Brain microvascular endothelial cell (primary cell): Measurements from ENCODE around the gene TEPSIN.
"Not testable (repeated sequence)": the region's sequence is repeated elsewhere in the genome, so short reads cannot be mapped to it uniquely, and the experiment has no call there.

Experiments used
- DNase-seq: peaks from one replicate; pipeline ENCODE4 v3.0.0-alpha.2; 2020
- H3K27ac ChIP-seq: fragments of 250-450 bp; sonication (Bioruptor Pico); 2 replicates; pipeline ENCODE4 v1.5.1; 2020; ENCODE audit warnings: mild to moderate bottlenecking, moderate library complexity
- H3K27me3 ChIP-seq: fragments of 250-450 bp; sonication (Bioruptor Pico); replicated peaks from 2 replicates; pipeline ENCODE4 v1.5.1; 2020; ENCODE audit warnings: mild to moderate bottlenecking
- H3K36me3 ChIP-seq: fragments of 250-450 bp; sonication (Bioruptor Pico); replicated peaks from 2 replicates; pipeline ENCODE4 v1.5.1; 2020; ENCODE audit warnings: mild to moderate bottlenecking
- H3K4me3 ChIP-seq: 2 replicates; pipeline ENCODE4 v1.5.1; 2011; ENCODE audit warnings: low read depth, mild to moderate bottlenecking, control low read depth, low read length, moderate library complexity
- CTCF ChIP-seq: IDR thresholded peaks from 2 replicates; pipeline ENCODE4 v1.5.1; 2011; ENCODE audit warnings: low read depth, mild to moderate bottlenecking, moderate library complexity, low read length, control low read depth, inconsistent platforms; ENCODE audit errors: missing control alignments
- in situ Hi-C: cut with HindIII; loops from 2 replicates; pipeline ENCODE4 v1.10.0; 2017; ENCODE audit warnings: low sequenced_read_pairs, low pct_ligation_motif_present

TEPSIN gene

DNA sequence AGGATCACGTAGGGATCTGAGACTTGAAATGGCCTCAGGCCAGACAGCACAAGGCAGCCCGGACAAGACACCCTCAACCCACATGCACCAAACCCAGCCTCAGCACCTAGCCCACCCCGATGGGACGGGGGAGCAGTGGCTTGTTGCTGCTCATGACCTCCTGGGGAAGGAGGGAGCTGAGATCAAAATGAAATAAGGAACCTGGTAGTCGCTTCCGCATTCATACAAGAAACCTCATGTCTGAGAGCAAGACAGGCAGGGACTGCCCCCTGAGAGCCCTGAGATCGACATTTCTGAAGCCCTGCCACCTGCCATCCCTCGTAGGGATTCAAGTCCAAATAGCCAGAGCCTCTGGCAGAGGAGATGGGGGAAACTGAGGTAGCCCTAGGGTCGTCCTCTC is 10.4 kb downstream of the TEPSIN start:
- in situ Hi-C loops = no loop called here
- H3K27me3 ChIP-seq = no peaks in the 10 kb centered on the region
- H3K27ac ChIP-seq = no peak overlapping the region
- peaks cover 33% of the 10 kb centered on the region for H3K36me3 ChIP-seq
- TF ChIP-seq CTCF = no peak
- no peak overlapping the region for H3K4me3 ChIP-seq
- DNase-seq = no peak

GRCh38 chr17:81227630-81228029 is 11.2 kb downstream of the TEPSIN start:
- H3K4me3 ChIP-seq, in situ Hi-C loops, H3K27me3 ChIP-seq, H3K27ac ChIP-seq, DNase-seq: not testable (repeated sequence)
- peaks cover 29% of the 10 kb centered on the region for H3K36me3 ChIP-seq

DNA sequence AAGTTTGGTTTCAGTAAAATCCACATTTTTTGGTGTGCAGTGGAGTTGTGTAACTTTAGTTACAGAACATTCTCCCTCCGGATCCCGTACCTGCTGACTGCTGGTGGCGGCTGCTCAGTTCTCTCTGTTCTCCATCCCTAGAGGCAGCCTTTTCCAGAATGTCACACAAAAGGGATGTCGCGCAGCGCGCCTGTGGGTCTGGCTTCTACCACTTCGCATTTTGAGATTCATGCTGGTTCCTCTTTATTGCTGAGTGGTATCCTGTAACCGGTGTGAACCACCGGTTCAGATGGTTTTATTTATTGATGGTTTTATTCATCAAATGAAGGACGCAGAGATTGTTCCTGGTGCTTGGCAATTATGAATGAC is 15.1 kb downstream of the TEPSIN start:
- TF ChIP-seq CTCF = no peak

DNA sequence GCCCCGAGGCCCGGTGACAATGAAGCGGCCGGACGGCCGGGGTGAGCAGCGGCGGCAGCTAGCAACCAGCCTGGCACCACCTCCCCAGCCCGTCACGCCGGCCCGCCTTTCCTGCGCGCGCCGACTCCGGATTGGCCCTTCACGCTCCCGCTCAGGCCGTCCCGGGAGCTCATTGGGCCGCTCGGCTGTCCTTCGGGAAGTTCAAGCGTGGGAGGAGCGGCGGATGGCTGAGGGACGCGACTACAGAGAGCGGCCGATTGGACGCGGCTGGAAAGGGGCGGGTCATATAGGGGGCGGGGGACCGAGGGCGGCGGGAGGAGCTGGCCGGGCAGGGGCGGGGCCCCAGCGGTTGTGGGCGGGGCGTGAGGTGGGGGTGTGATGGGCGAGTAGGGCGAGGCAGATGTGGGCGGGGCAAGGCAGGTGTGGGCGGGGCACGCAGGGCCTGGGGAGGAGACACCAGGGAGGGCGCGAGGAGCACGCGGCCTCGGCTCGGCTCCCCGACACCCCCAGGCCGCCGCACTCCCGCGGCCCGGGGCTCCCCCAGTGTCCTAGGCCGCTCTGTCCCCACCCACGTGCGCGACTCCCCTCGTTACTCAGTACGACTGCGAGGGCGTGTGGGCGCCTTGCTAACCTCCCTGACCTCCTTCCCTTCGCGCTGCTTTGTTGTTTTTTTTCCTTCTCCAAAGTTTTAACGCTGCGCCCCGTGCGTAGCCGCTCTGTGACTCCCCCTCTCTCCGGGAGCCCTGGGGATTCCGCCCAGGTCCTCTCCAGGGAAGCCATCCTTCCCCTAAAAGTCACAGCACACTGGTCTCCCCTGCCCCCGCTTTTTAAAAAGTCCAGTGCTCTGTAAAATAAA is 15.7 kb downstream of the TEPSIN start, which contains the start of gene CEP131:
Gene CEP131, minus strand, starts transcription at position 60 of the 856 bp plus-strand sequence. CDS start 2,909 bp downstream, outside the sequence.
- Histone ChIP-seq H3K27me3 (no peaks in the 10 kb centered on the region), H3K36me3 (no peaks in the 10 kb centered on the region), H3K27ac (no peak within 1 kb of the TSS), H3K4me3 (peak within 1 kb of the TSS; percentile 76)
- in situ Hi-C loops = no loop called here
- DNase-seq = peak; percentile 95
- TF ChIP-seq CTCF = no peak

More for the DNA sequence above, 15.1 kb downstream of the TEPSIN start:
- no peaks in the 10 kb centered on the region for H3K27me3 ChIP-seq
- H3K4me3 ChIP-seq = peak overlapping the region; percentile 54
- no peak overlapping the region for H3K27ac ChIP-seq
- DNase-seq = no peak
- H3K36me3 ChIP-seq = peaks cover 1% of the 10 kb centered on the region
- in situ Hi-C loops = no loop called here

GRCh38 chr17:81222620-81222905 is 16.3 kb downstream of the TEPSIN start:
- no peak overlapping the region for H3K27ac ChIP-seq
- no peaks in the 10 kb centered on the region for H3K27me3 ChIP-seq
- no peak for TF ChIP-seq CTCF
- no peaks in the 10 kb centered on the region for H3K36me3 ChIP-seq
- no peak for DNase-seq
- H3K4me3 ChIP-seq = peak overlapping the region; percentile 76
- in situ Hi-C loops = no loop called here

DNA sequence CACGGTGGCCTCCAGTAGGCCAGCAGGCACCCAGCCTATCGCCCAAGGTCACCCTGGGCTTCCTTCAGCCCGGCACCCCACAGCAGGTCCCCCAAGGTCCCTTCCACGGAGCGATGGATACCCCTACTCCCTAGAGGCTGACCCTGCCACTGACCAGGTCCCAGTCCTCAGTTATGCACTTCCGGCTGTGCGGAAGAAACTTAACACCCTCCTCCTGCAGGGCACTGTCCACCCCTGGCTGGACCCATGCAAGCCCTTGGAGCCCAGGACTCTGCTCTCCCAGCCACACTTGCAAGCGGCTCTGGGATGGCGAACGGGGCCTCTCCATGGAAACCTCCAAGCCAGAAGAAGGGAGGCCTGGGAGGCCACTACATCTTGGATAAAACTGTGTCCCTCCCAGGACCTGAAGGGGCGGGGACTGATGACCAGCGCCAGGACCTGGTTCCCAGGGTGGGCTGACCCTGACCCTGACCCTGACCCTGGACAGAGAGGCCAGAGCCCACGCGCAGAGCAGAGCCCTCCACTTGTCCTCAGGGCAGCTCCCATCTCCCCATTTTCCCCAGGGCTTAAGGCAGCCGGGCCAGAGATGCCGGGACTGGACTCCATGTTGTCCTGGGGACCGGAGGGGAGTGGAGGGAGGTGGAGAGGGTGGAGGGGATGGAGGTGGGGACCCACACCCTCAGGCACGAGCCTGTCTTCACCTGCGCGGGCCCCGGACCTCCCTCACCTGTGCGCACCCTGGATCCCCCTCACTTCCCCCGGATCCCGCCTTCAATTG is 16.8 kb downstream of the TEPSIN start:
- Histone ChIP-seq H3K36me3 (no peaks in the 10 kb centered on the region), H3K27ac (no peak overlapping the region), H3K4me3 (peak overlapping the region; percentile 76), H3K27me3 (no peaks in the 10 kb centered on the region)
- no peak for DNase-seq
- in situ Hi-C loops = no loop called here
- TF ChIP-seq CTCF = no peak
